Astrocyte of the spinal cord (primary cell): Measurements from ENCODE around the gene IGFBP2.

Experiments used
- DNase-seq: peaks from one replicate; pipeline ENCODE4 v3.0.0; 2011; ENCODE audit warnings: low read depth, low spot score
- H3K4me3 ChIP-seq: 2 replicates; pipeline ENCODE4 v1.5.1; 2011; ENCODE audit warnings: low read depth, mild to moderate bottlenecking, low read length, moderate library complexity
- CTCF ChIP-seq: IDR thresholded peaks from 2 replicates; pipeline ENCODE4 v1.5.1; 2012; ENCODE audit warnings: low read depth, mild to moderate bottlenecking, low read length, inconsistent platforms
- in situ Hi-C: cut with HindIII; loops from 2 replicates; pipeline ENCODE4 v1.10.0; 2017; ENCODE audit warnings: low sequenced_read_pairs

The IGFBP2 gene

DNA sequence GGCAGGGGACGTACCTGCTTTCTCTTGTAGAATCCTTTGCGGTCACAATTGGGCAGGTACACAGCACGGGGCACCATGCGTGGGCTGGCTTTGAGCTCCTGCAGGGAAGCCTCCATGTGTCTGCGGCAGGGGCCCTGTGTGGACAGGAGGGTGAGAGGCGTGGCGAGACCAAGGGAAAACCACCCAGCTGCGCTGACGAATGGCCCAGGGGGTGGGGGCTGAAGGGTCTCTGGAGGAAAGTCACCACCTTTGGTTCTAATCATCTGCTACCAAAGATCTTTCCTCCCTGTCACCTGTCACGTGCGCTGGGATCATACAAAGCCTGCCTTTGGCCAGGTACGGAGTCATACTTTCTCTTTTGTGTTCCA is 44.9 kb downstream of the IGFBP2 start:
- no peak for TF ChIP-seq CTCF
- no peak for DNase-seq
- H3K4me3 ChIP-seq = no peak overlapping the region
- in situ Hi-C loops = no loop called here

DNA sequence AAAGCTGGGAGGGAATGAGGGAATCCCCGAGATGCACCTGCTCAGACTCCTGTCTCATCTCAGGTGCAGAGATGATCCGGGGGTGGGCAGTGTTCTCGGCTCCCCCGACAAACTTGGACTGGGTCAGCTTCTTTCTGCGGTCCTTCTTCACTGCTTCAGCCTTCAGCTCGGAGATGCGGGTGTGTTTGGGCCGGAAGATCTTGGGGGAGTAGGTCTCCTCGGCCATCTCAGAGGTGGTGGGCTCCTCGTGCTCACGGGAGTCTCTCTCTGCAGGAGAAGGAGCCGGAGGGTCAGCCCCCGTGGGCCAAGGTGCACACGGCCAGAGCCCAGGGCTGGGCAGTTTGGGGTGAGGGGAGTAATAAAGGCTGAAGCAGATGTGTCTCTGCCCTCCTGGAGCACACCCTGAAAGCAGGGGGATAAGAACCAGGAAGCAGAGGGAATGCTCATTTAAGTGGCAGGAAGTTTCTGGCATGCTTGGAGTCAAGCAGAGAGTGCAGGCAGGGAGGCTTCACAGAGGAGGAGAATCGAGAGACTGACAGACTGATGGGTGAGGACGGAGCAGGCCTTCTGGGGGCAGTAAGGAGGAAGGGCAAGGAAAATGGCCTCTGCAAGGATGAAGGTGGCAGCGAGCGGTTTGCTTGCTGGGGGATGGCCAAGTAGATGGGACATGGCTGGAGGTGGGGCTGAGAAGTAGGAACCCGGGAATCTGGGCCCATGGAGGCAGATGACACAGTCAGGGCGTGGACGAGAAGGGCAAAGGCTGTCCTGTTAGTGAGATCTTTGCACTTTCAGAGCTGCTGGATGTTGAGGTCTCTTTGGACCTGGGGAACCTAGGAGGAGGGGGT is 45.8 kb downstream of the IGFBP2 start:
- in situ Hi-C loops = no loop called here

GRCh38 chr2:216679658-216680024 is 46.4 kb downstream of the IGFBP2 start:
- no peak overlapping the region for H3K4me3 ChIP-seq
- DNase-seq = no peak
- TF ChIP-seq CTCF = no peak
- in situ Hi-C loops = no loop called here

More for the DNA sequence above, 45.8 kb downstream of the IGFBP2 start:
- H3K4me3 ChIP-seq = no peak overlapping the region
- DNase-seq = no peak
- TF ChIP-seq CTCF = no peak

GRCh38 chr2:216680951-216681629 is 47.9 kb downstream of the IGFBP2 start:
- TF ChIP-seq CTCF = no peak
- DNase-seq = no peak
- in situ Hi-C loops = no loop called here
- no peak overlapping the region for H3K4me3 ChIP-seq

GRCh38 chr2:216681683-216682082 is 48.5 kb downstream of the IGFBP2 start:
- in situ Hi-C loops = no loop called here

GRCh38 chr2:216683846-216684245 is 50.6 kb downstream of the IGFBP2 start:
- no peak for TF ChIP-seq CTCF
- no peak overlapping the region for H3K4me3 ChIP-seq
- in situ Hi-C loops = no loop called here
- peak; percentile 61 for DNase-seq

More at GRCh38 chr2:216681683-216682082, 48.5 kb downstream of the IGFBP2 start:
- no peak for TF ChIP-seq CTCF
- H3K4me3 ChIP-seq = no peak overlapping the region
- no peak for DNase-seq
